Esophagus squamous epithelium (tissue), 5 donors: Measurements from ENCODE around the gene UCN. TPM values are rescaled to one million over a fixed set of nuclear protein-coding genes. Genes with fewer than 3 reads are reported as not detected.
"Not testable (repeated sequence)": the region's sequence is repeated elsewhere in the genome, so short reads cannot be mapped to it uniquely, and the experiment has no call there.

Experiments
- DNase-seq: peaks from one replicate; lab custom pipeline; 2025; lab: John Stamatoyannopoulos, UW
- H3K27ac ChIP-seq, 4 donors: fragments of 200-600 bp; sonication (generic); one replicate each; pipeline ENCODE4 v1.5.1; 2016 to 2019; ENCODE audit warnings: mild to moderate bottlenecking in 1 of 4
- H3K27me3 ChIP-seq, 4 donors: fragments of 200-600 bp; sonication (generic); 1 replicate in 3 of 4; 2 replicates in 1 of 4; pipeline versions ENCODE4 v1.5.1 to v1.6.0; 2017 to 2021; ENCODE audit warnings: antibody characterized with exemption in 1 of 4
- H3K36me3 ChIP-seq, 3 donors: fragments of 200-600 bp; sonication (generic); one replicate each; pipeline ENCODE4 v1.5.1; 2016 to 2019
- H3K4me1 ChIP-seq, 3 donors: fragments of 200-600 bp; sonication (generic); one replicate each; pipeline ENCODE4 v1.5.1; 2017 to 2019
- H3K4me3 ChIP-seq, 4 donors: fragments of 200-600 bp; sonication (generic); 1 replicate in 3 of 4; 2 replicates in 1 of 4; pipeline ENCODE4 v1.5.1; 2016 to 2019; ENCODE audit warnings: mild to moderate bottlenecking in 2 of 4, moderate library complexity in 1 of 4
- H3K9me3 ChIP-seq, 3 donors: fragments of 200-600 bp; sonication (generic); one replicate each; pipeline ENCODE4 v1.5.1; 2016 to 2019
- POLR2A ChIP-seq, 4 donors: fragments of 450-650 bp; IDR thresholded peaks; one replicate each; pipeline ENCODE4 v1.6.1; 2017; ENCODE audit warnings: antibody characterized with exemption in 4 of 4, mild to moderate bottlenecking in 4 of 4, moderate library complexity in 3 of 4
- WGBS, 2 donors: methylation state at CpG; one replicate each; pipeline ENCODE4 v1.1.5; 2018; 5-methylcytosine and 5-hydroxymethylcytosine counted together
- intact Hi-C: fragments of 100-400 bp; cut with DNase I; formaldehyde crosslinking; loops from one replicate; pipeline ENCODE4 v1.15.0; 2022
- total RNA-seq, 4 donors: library from RNA; depleted of rRNA; stranded (reverse); fragments of >200 nt; gene quantifications; one replicate each; pipeline ENCODE4 v1.1.0, GENCODE V29; 2016
- TF ChIP-seq, protein P1 (sequence below), 6 experiments: fragments of 450-650 bp in 4 of 6; fragments of 200-600 bp in 2 of 6; sonication (generic) in 2 of 6; IDR thresholded peaks; one replicate each; pipeline ENCODE4 v1.5.1; 2016 to 2019; ENCODE audit warnings: antibody characterized with exemption in 6 of 6, mild to moderate bottlenecking in 4 of 6, moderate library complexity in 4 of 6
- donor health status: DM: yes; HTN: yes; CAD: no.

Gene UCN
- total RNA-seq, 4 donors from 2014 or later: 1.1 TPM; not detected in 3

GRCh38 chr2:27271631-27272340, 36.5 kb downstream of the UCN start:
- Histone ChIP-seq H3K9me3 (no peaks in the 10 kb centered on the region), H3K4me1 (no peaks in the 10 kb centered on the region), H3K4me3 (no peak overlapping the region), H3K27ac (no peak overlapping the region), H3K27me3 (peaks cover 0 to 86% (median 0%) of the 10 kb centered on the region in 4 donors), H3K36me3 (no peaks in the 10 kb centered on the region)
- intact Hi-C loops: loop anchor here (10.0 kb wide), 1 partner anchor 167 kb away; no protein-coding TSS in a partner anchor
- DNase-seq: no peak
- WGBS, 2 donors: 63 to 72% methylated on average over 9 to 11 of the region's 11 CpGs
- no peak for TF ChIP-seq POLR2A (IDR thresholded peaks at IDR 0.05)
- TF ChIP-seq, protein P1, sequence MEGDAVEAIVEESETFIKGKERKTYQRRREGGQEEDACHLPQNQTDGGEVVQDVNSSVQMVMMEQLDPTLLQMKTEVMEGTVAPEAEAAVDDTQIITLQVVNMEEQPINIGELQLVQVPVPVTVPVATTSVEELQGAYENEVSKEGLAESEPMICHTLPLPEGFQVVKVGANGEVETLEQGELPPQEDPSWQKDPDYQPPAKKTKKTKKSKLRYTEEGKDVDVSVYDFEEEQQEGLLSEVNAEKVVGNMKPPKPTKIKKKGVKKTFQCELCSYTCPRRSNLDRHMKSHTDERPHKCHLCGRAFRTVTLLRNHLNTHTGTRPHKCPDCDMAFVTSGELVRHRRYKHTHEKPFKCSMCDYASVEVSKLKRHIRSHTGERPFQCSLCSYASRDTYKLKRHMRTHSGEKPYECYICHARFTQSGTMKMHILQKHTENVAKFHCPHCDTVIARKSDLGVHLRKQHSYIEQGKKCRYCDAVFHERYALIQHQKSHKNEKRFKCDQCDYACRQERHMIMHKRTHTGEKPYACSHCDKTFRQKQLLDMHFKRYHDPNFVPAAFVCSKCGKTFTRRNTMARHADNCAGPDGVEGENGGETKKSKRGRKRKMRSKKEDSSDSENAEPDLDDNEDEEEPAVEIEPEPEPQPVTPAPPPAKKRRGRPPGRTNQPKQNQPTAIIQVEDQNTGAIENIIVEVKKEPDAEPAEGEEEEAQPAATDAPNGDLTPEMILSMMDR (IDR thresholded peaks at IDR 0.05): no peak

DNA sequence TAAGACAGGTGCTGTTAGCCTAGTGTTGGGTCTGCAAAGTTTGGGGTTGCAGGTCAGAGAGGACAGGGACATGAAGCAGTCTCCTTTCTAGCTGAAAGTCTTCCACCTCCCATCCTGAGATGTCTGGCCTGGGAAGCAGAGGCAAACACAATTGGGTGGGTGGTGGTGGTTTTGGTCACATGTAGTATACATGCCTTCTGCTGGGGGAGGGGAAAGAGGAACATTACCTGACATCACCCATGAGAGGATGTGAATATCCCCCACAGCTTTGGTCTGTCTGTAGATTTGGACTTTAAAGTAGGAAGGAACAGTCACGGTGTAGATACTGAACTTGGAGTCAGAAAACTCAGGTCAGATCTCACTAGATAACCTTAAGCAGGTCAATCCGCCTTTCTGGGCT, 37.6 kb downstream of the UCN start:
- intact Hi-C loops: loop anchor here (10.0 kb wide), 1 partner anchor 166 kb away; no protein-coding TSS in a partner anchor
- Histone ChIP-seq H3K36me3 (no peaks in the 10 kb centered on the region), H3K27ac (no peak overlapping the region), H3K4me1 (no peaks in the 10 kb centered on the region), H3K4me3 (no peak overlapping the region), H3K9me3 (no peaks in the 10 kb centered on the region), H3K27me3 (peaks cover 0 to 89% (median 2%) of the 10 kb centered on the region in 4 donors)
- DNase-seq: no peak
- TF ChIP-seq POLR2A (IDR thresholded peaks at IDR 0.05): no peak
- TF ChIP-seq, protein P1 (IDR thresholded peaks at IDR 0.05): no peak
- WGBS, 2 donors: 67 to 79% methylated on average over 2 of the region's 2 CpGs

DNA sequence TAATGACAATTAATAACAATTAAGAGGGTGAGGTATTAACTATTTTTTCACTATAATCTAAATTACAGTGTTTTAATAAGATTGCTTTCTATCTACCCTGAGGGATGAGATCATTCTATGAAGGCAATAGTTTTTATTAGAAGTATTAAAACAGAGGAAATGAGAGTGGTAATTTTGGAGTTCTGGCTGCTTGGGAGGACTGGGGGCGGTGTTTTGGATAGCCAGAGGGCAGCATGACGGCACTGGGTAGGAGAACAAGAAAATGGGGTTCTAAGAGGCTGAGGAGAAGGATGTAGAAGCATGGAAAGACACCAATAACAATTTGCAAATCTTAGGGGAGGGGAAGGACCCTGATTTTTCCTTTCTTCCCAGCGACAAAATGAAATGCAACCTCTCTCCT, 38.1 kb downstream of the UCN start:
- intact Hi-C loops: loop anchor here (10.0 kb wide), 1 partner anchor 165 kb away; no protein-coding TSS in a partner anchor
- 57 to 63% methylated on average over 3 of the region's 3 CpGs for WGBS, 2 donors
- no peaks in the 10 kb centered on the region for H3K9me3 ChIP-seq
- peaks cover 1 to 5% (median 2%) of the 10 kb centered on the region in 3 donors for H3K4me1 ChIP-seq
- H3K27me3 ChIP-seq: peaks cover 0 to 89% (median 6%) of the 10 kb centered on the region in 4 donors
- no peak for TF ChIP-seq POLR2A (IDR thresholded peaks at IDR 0.05)
- TF ChIP-seq, protein P1 (IDR thresholded peaks at IDR 0.05): no peak
- no peak for DNase-seq
- H3K27ac ChIP-seq: no peak overlapping the region
- H3K36me3 ChIP-seq: no peaks in the 10 kb centered on the region
- H3K4me3 ChIP-seq: no peak overlapping the region

- H3K4me1 ChIP-seq: peaks cover 17 to 23% (median 20%) of the 10 kb centered on the region in 3 donors
- H3K27me3 ChIP-seq: peaks cover 3 to 93% (median 13%) of the 10 kb centered on the region in 4 donors
- H3K4me3 ChIP-seq, H3K27ac ChIP-seq, DNase-seq, H3K9me3 ChIP-seq, intact Hi-C loops, H3K36me3 ChIP-seq: not testable (repeated sequence)
- 88 to 94% methylated on average over 10 to 13 of the region's 13 CpGs for WGBS, 2 donors
These were observed 39.9 kb downstream of the UCN start for GRCh38 chr2:27268296-27268695.

DNA sequence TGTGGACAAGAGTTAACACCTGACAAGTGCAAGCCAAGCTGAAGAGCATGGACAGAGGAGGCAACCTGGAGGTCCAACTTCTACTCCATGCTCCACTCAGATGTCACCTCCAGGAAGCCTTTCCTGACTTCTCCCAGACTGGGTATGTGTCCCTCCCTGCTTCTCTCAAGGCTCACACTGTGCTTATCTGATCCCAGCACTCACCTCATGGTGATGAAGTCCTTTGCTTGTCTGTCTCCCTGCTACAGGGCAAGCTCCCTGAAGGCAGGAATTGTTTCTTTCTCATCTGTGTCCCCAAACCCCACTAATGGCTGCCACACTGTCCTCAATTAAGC, 42.7 kb downstream of the UCN start:
- H3K4me3 ChIP-seq: no peak overlapping the region
- no peaks in the 10 kb centered on the region for H3K9me3 ChIP-seq
- DNase-seq: no peak
- no peaks in the 10 kb centered on the region for H3K36me3 ChIP-seq
- H3K27me3 ChIP-seq: peaks cover 15 to 98% (median 28%) of the 10 kb centered on the region in 4 donors
- intact Hi-C loops: no loop called here
- peaks cover 30 to 41% (median 32%) of the 10 kb centered on the region in 3 donors for H3K4me1 ChIP-seq
- TF ChIP-seq, protein P1 (IDR thresholded peaks at IDR 0.05): no peak
- no peak for TF ChIP-seq POLR2A (IDR thresholded peaks at IDR 0.05)
- H3K27ac ChIP-seq: no peak overlapping the region
